Measurements from ENCODE around the gene SLC12A7.
"Not testable (repeated sequence)": the region's sequence is repeated elsewhere in the genome, so short reads cannot be mapped to it uniquely, and the experiment has no call there.

Gene SLC12A7

GRCh38 chr5:1111727-1112289, at the start of gene SLC12A7:
Gene SLC12A7, minus strand, starts transcription at chr5:1112063. Its CDS starts 72 bp downstream, at chr5:1111991.
- peak; percentile 79 for DNase-seq

GRCh38 chr5:1161108-1161832, 49.4 kb upstream of the SLC12A7 start:
- no peak for DNase-seq

GRCh38 chr5:1159774-1160406, 48.0 kb upstream of the SLC12A7 start:
- no peak for DNase-seq

GRCh38 chr5:1159341-1159675, 47.4 kb upstream of the SLC12A7 start:
- no peak for DNase-seq

- no peak for DNase-seq
These were observed 46.9 kb upstream of the SLC12A7 start for GRCh38 chr5:1158647-1159340.

- DNase-seq = not testable (repeated sequence)
These were observed 45.7 kb upstream of the SLC12A7 start for GRCh38 chr5:1157461-1157986.

- no peak for DNase-seq
These were observed 45.0 kb upstream of the SLC12A7 start for GRCh38 chr5:1156754-1157460.

- no peak for DNase-seq
These were observed 44.3 kb upstream of the SLC12A7 start for GRCh38 chr5:1156033-1156753.

GRCh38 chr5:1155191-1156032, 43.5 kb upstream of the SLC12A7 start:
- no peak for DNase-seq

GRCh38 chr5:1153428-1153827, 41.6 kb upstream of the SLC12A7 start:
- DNase-seq = no peak

- DNase-seq = no peak
These were observed 41.0 kb upstream of the SLC12A7 start for GRCh38 chr5:1152771-1153282.

- DNase-seq = no peak
These were observed 40.3 kb upstream of the SLC12A7 start for GRCh38 chr5:1152156-1152555.

GRCh38 chr5:1151316-1151715, 39.5 kb upstream of the SLC12A7 start:
- DNase-seq = no peak

GRCh38 chr5:1150866-1151265, 39.0 kb upstream of the SLC12A7 start:
- no peak for DNase-seq

- no peak for DNase-seq
These were observed 33.0 kb upstream of the SLC12A7 start for GRCh38 chr5:1144638-1145396.

GRCh38 chr5:1144089-1144488, 32.2 kb upstream of the SLC12A7 start:
- no peak for DNase-seq

- DNase-seq = no peak
These were observed 31.7 kb upstream of the SLC12A7 start for GRCh38 chr5:1143670-1143951.

GRCh38 chr5:1142886-1143669, 31.2 kb upstream of the SLC12A7 start:
- no peak for DNase-seq

- no peak for DNase-seq
These were observed 30.0 kb upstream of the SLC12A7 start for GRCh38 chr5:1141834-1142233.

- DNase-seq = no peak
These were observed 28.9 kb upstream of the SLC12A7 start for GRCh38 chr5:1140818-1141189.

Measured in CD4-positive, alpha-beta T cell treated with Interleukin-17A for 4 hours (primary cell).